Activated naive CD8-positive, alpha-beta T cell treated with anti-CD3 and anti-CD28 coated beads, Interleukin-2, amount 10 ng/mL, durations not matched to agents 7 days and 5 days (primary cell): ENCODE measurements around the gene CDKN1C. TPM values are rescaled to one million over a fixed set of nuclear protein-coding genes. Genes with fewer than 3 reads are reported as not detected.

Experiments used
- ATAC-seq: fragments of 150-1000 bp; cut with Tn5 transposase; one replicate; pipeline ENCODE4 v1.10.0; 2021; ENCODE audit warnings: low read depth, moderate library complexity
- POLR2A ChIA-PET: fragments of 350-600 bp; sonication (Branson Sonifier 250); formaldehyde crosslinking; loops from one replicate; lab custom pipeline; 2021; ENCODE audit warnings: antibody characterized with exemption; lab: Charles Lee
- DNase-seq: peaks from one replicate; pipeline ENCODE4 v3.0.0; 2021
- H3K27ac Mint-ChIP-seq: one replicate; pipeline ENCODE4 v1.8.0; 2022; ENCODE audit warnings: mild to moderate bottlenecking, mixed read lengths
- H3K27me3 Mint-ChIP-seq: one replicate; pipeline ENCODE4 v1.8.0; 2022; ENCODE audit warnings: mild to moderate bottlenecking, moderate library complexity, mixed read lengths
- H3K36me3 Mint-ChIP-seq: one replicate; pipeline ENCODE4 v1.8.0; 2021; ENCODE audit warnings: mild to moderate bottlenecking, mixed read lengths
- H3K4me1 Mint-ChIP-seq: one replicate; pipeline ENCODE4 v1.8.0; 2021; ENCODE audit warnings: mixed read lengths
- H3K4me3 Mint-ChIP-seq: one replicate; pipeline ENCODE4 v1.8.0; 2022; ENCODE audit warnings: mild to moderate bottlenecking, moderate library complexity, mixed read lengths
- H3K9me3 Mint-ChIP-seq: one replicate; pipeline ENCODE4 v1.8.0; 2021; ENCODE audit warnings: mixed read lengths
- total RNA-seq, 2 experiments: library from RNA; stranded (reverse); gene quantifications; one replicate each; pipeline ENCODE4 v1.2.3, GENCODE V29; 2021

Gene CDKN1C
- total RNA-seq, 2 experiments from 2014 or later = 2.9 to 3.1 TPM

GRCh38 chr11:2863276-2863618 is 22.3 kb downstream of the CDKN1C start:
- Mint-ChIP-seq H3K27ac (no peak overlapping the region), H3K4me3 (no peak overlapping the region), H3K9me3 (no peaks in the 10 kb centered on the region), H3K4me1 (peaks cover 3% of the 10 kb centered on the region), H3K27me3 (peaks cover 48% of the 10 kb centered on the region), H3K36me3 (no peaks in the 10 kb centered on the region)
- ATAC-seq (no peak), DNase-seq (no peak)
- POLR2A ChIA-PET = no interaction called here

GRCh38 chr11:2862395-2863275 is 22.9 kb downstream of the CDKN1C start:
- DNase-seq (no peak), ATAC-seq (no peak)
- POLR2A ChIA-PET = no interaction called here
- peaks cover 42% of the 10 kb centered on the region for H3K27me3 Mint-ChIP-seq
- no peaks in the 10 kb centered on the region for H3K36me3 Mint-ChIP-seq
- no peak overlapping the region for H3K4me3 Mint-ChIP-seq
- H3K4me1 Mint-ChIP-seq = peaks cover 3% of the 10 kb centered on the region
- H3K9me3 Mint-ChIP-seq = no peaks in the 10 kb centered on the region
- no peak overlapping the region for H3K27ac Mint-ChIP-seq

- ATAC-seq = peak; percentile 45
Observed at GRCh38 chr11:2860636-2861035, 24.9 kb downstream of the CDKN1C start.

GRCh38 chr11:2859699-2860037 is 25.9 kb downstream of the CDKN1C start:
- Mint-ChIP-seq H3K4me1 (peaks cover 3% of the 10 kb centered on the region), H3K27ac (no peak overlapping the region), H3K9me3 (no peaks in the 10 kb centered on the region), H3K36me3 (no peaks in the 10 kb centered on the region), H3K4me3 (no peak overlapping the region), H3K27me3 (peaks cover 25% of the 10 kb centered on the region)
- DNase-seq (no peak), ATAC-seq (no peak)
- POLR2A ChIA-PET = no interaction called here

More at GRCh38 chr11:2860636-2861035, 24.9 kb downstream of the CDKN1C start:
- Mint-ChIP-seq H3K9me3 (no peaks in the 10 kb centered on the region), H3K27ac (no peak overlapping the region), H3K27me3 (peaks cover 30% of the 10 kb centered on the region), H3K36me3 (no peaks in the 10 kb centered on the region), H3K4me3 (no peak overlapping the region), H3K4me1 (peaks cover 3% of the 10 kb centered on the region)
- no peak for DNase-seq
- POLR2A ChIA-PET = no interaction called here

- Mint-ChIP-seq H3K27me3 (peaks cover 24% of the 10 kb centered on the region), H3K9me3 (no peaks in the 10 kb centered on the region), H3K27ac (no peak overlapping the region), H3K4me1 (peaks cover 5% of the 10 kb centered on the region), H3K36me3 (no peaks in the 10 kb centered on the region), H3K4me3 (no peak overlapping the region)
- ATAC-seq = no peak
- no peak for DNase-seq
- POLR2A ChIA-PET = no interaction called here
Observed at GRCh38 chr11:2858995-2859698, 26.4 kb downstream of the CDKN1C start.

- Mint-ChIP-seq H3K9me3 (no peaks in the 10 kb centered on the region), H3K27me3 (peaks cover 12% of the 10 kb centered on the region), H3K4me1 (peaks cover 8% of the 10 kb centered on the region), H3K36me3 (no peaks in the 10 kb centered on the region), H3K27ac (no peak overlapping the region), H3K4me3 (no peak overlapping the region)
- POLR2A ChIA-PET = no interaction called here
- ATAC-seq (no peak), DNase-seq (no peak)
Observed at GRCh38 chr11:2857918-2858317, 27.7 kb downstream of the CDKN1C start.

- H3K27me3 Mint-ChIP-seq = peaks cover 11% of the 10 kb centered on the region
- H3K9me3 Mint-ChIP-seq = no peaks in the 10 kb centered on the region
- H3K4me1 Mint-ChIP-seq = peaks cover 8% of the 10 kb centered on the region
Observed at GRCh38 chr11:2857276-2857675, 28.3 kb downstream of the CDKN1C start.

GRCh38 chr11:2855162-2855561 is 30.4 kb downstream of the CDKN1C start:
- Mint-ChIP-seq H3K27me3 (peaks cover 3% of the 10 kb centered on the region), H3K4me3 (no peak overlapping the region), H3K36me3 (no peaks in the 10 kb centered on the region), H3K27ac (no peak overlapping the region), H3K9me3 (no peaks in the 10 kb centered on the region), H3K4me1 (peaks cover 5% of the 10 kb centered on the region)
- DNase-seq = no peak
- POLR2A ChIA-PET = no interaction called here
- no peak for ATAC-seq

More at GRCh38 chr11:2857276-2857675, 28.3 kb downstream of the CDKN1C start:
- DNase-seq = no peak
- H3K27ac Mint-ChIP-seq = no peak overlapping the region
- no peak overlapping the region for H3K4me3 Mint-ChIP-seq
- no peaks in the 10 kb centered on the region for H3K36me3 Mint-ChIP-seq
- POLR2A ChIA-PET = no interaction called here
- no peak for ATAC-seq

- POLR2A ChIA-PET = no interaction called here
- Mint-ChIP-seq H3K27me3 (peaks cover 2% of the 10 kb centered on the region), H3K4me1 (peaks cover 5% of the 10 kb centered on the region), H3K4me3 (no peak overlapping the region), H3K9me3 (no peaks in the 10 kb centered on the region), H3K27ac (no peak overlapping the region), H3K36me3 (no peaks in the 10 kb centered on the region)
- no peak for ATAC-seq
- no peak for DNase-seq
Observed at GRCh38 chr11:2853997-2854560, 31.5 kb downstream of the CDKN1C start.

- peaks cover 2% of the 10 kb centered on the region for H3K27me3 Mint-ChIP-seq
- DNase-seq = no peak
- H3K36me3 Mint-ChIP-seq = no peaks in the 10 kb centered on the region
- no peak overlapping the region for H3K4me3 Mint-ChIP-seq
- POLR2A ChIA-PET = no interaction called here
- no peak for ATAC-seq
- H3K4me1 Mint-ChIP-seq = peaks cover 5% of the 10 kb centered on the region
- H3K9me3 Mint-ChIP-seq = no peaks in the 10 kb centered on the region
- H3K27ac Mint-ChIP-seq = no peak overlapping the region
Observed at GRCh38 chr11:2853401-2853800, 32.2 kb downstream of the CDKN1C start.

- no peaks in the 10 kb centered on the region for H3K9me3 Mint-ChIP-seq
- ATAC-seq = no peak
- H3K4me3 Mint-ChIP-seq = no peak overlapping the region
- peaks cover 5% of the 10 kb centered on the region for H3K4me1 Mint-ChIP-seq
- H3K27ac Mint-ChIP-seq = no peak overlapping the region
- DNase-seq = no peak
- peaks cover 2% of the 10 kb centered on the region for H3K27me3 Mint-ChIP-seq
- POLR2A ChIA-PET = no interaction called here
- no peaks in the 10 kb centered on the region for H3K36me3 Mint-ChIP-seq
Observed at GRCh38 chr11:2849994-2850770, 35.4 kb downstream of the CDKN1C start.

- Mint-ChIP-seq H3K4me3 (no peak overlapping the region), H3K27ac (no peak overlapping the region), H3K9me3 (no peaks in the 10 kb centered on the region), H3K4me1 (no peaks in the 10 kb centered on the region), H3K27me3 (no peaks in the 10 kb centered on the region), H3K36me3 (no peaks in the 10 kb centered on the region)
- DNase-seq (no peak), ATAC-seq (no peak)
- POLR2A ChIA-PET = no interaction called here
Observed at GRCh38 chr11:2848497-2848896, 37.1 kb downstream of the CDKN1C start.

- no peak overlapping the region for H3K4me3 Mint-ChIP-seq
- no peaks in the 10 kb centered on the region for H3K9me3 Mint-ChIP-seq
- no peaks in the 10 kb centered on the region for H3K4me1 Mint-ChIP-seq
- POLR2A ChIA-PET = no interaction called here
- no peak for ATAC-seq
- no peaks in the 10 kb centered on the region for H3K27me3 Mint-ChIP-seq
- no peak overlapping the region for H3K27ac Mint-ChIP-seq
- no peak for DNase-seq
- no peaks in the 10 kb centered on the region for H3K36me3 Mint-ChIP-seq
Observed at GRCh38 chr11:2847561-2847960, 38.0 kb downstream of the CDKN1C start.
